B cell (primary cell): Measurements from ENCODE around the gene ADAMTS17.

Experiments
- EZH2 ChIP-seq: IDR thresholded peaks from 2 replicates; pipeline ENCODE4 v1.6.1; 2012; ENCODE audit warnings: borderline replicate concordance, low read depth, mild to moderate bottlenecking, moderate library complexity, low read length; ENCODE audit not compliant: insufficient read depth, poor library complexity, severe bottlenecking
- TF ChIP-seq, protein P1 (sequence below): fragments of 200-600 bp; IDR thresholded peaks from one replicate; pipeline ENCODE4 v1.8.0; 2022; ENCODE audit warnings: antibody characterized with exemption, mild to moderate bottlenecking

DNA sequence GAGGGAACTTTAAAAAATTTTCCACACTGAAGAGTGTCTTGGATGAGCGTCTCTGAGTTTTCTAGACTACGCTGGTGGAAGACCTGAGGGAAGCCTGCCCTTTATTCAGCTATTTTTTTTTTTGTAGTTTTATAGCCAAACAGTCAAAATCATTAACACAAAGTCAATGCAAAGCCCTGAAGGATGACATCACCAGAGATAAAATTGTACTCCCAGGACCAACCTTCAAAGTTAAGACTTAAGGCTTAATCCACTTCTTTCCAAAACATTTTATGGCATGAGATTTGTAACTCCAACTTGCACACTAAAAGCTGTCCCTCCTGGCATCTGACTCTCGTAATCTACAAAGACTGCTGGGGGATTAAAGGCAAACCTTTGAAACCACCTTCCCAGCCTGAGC, 345.1 kb downstream of the ADAMTS17 start:
- TF ChIP-seq, protein P1, sequence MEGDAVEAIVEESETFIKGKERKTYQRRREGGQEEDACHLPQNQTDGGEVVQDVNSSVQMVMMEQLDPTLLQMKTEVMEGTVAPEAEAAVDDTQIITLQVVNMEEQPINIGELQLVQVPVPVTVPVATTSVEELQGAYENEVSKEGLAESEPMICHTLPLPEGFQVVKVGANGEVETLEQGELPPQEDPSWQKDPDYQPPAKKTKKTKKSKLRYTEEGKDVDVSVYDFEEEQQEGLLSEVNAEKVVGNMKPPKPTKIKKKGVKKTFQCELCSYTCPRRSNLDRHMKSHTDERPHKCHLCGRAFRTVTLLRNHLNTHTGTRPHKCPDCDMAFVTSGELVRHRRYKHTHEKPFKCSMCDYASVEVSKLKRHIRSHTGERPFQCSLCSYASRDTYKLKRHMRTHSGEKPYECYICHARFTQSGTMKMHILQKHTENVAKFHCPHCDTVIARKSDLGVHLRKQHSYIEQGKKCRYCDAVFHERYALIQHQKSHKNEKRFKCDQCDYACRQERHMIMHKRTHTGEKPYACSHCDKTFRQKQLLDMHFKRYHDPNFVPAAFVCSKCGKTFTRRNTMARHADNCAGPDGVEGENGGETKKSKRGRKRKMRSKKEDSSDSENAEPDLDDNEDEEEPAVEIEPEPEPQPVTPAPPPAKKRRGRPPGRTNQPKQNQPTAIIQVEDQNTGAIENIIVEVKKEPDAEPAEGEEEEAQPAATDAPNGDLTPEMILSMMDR, result no peak
- TF ChIP-seq EZH2, result no peak
